Peyer's patch (tissue), 4 donors: Measurements from ENCODE around the gene ITGB2. TPM values are rescaled to one million over a fixed set of nuclear protein-coding genes. Genes with fewer than 3 reads are reported as not detected.

Experiments
- DNase-seq, 3 donors: peaks; one replicate each; pipeline ENCODE4 v3.0.0-alpha.2; 2017 to 2019
- H3K27ac ChIP-seq, 4 donors: fragments of 200-600 bp; sonication (generic); one replicate each; pipeline ENCODE4 v1.5.1; 2016 to 2019
- H3K27me3 ChIP-seq, 2 donors: fragments of 200-600 bp; sonication (generic); one replicate each; pipeline ENCODE4 v1.5.1; 2019
- H3K36me3 ChIP-seq, 3 donors: fragments of 200-600 bp; sonication (generic); one replicate each; pipeline ENCODE4 v1.5.1; 2016 to 2019
- H3K4me1 ChIP-seq, 4 donors: fragments of 200-600 bp; sonication (generic); one replicate each; pipeline ENCODE4 v1.5.1; 2016 to 2019
- H3K4me3 ChIP-seq, 4 donors: fragments of 200-600 bp; sonication (generic); 1 replicate in 3 of 4; 2 replicates in 1 of 4; pipeline ENCODE4 v1.5.1; 2016 to 2019; ENCODE audit warnings: mild to moderate bottlenecking in 1 of 4
- H3K9me3 ChIP-seq, 4 donors: fragments of 200-600 bp; sonication (generic); one replicate each; pipeline ENCODE4 v1.5.1; 2016 to 2019; ENCODE audit warnings: mild to moderate bottlenecking in 1 of 4
- CTCF ChIP-seq, 6 experiments: fragments of 450-650 bp in 4 of 6; fragments of 200-600 bp in 2 of 6; sonication (generic) in 1 of 6; IDR thresholded peaks; one replicate each; pipeline ENCODE4 v1.5.1; 2017 to 2019; ENCODE audit warnings: antibody characterized with exemption in 6 of 6, mild to moderate bottlenecking in 3 of 6, moderate library complexity in 1 of 6
- POLR2A ChIP-seq, 2 donors: fragments of 450-650 bp; IDR thresholded peaks; one replicate each; pipeline ENCODE4 v1.5.1; 2017; ENCODE audit warnings: antibody characterized with exemption in 2 of 2, mild to moderate bottlenecking in 2 of 2, moderate library complexity in 2 of 2
- total RNA-seq, 4 donors: library from RNA; depleted of rRNA; stranded (reverse); fragments of >200 nt; gene quantifications; one replicate each; pipeline ENCODE4 v1.1.0, GENCODE V29; 2016

The ITGB2 gene
- total RNA-seq, 4 donors from 2014 or later = 9.3 to 58.6 (median 16.4) TPM

DNA sequence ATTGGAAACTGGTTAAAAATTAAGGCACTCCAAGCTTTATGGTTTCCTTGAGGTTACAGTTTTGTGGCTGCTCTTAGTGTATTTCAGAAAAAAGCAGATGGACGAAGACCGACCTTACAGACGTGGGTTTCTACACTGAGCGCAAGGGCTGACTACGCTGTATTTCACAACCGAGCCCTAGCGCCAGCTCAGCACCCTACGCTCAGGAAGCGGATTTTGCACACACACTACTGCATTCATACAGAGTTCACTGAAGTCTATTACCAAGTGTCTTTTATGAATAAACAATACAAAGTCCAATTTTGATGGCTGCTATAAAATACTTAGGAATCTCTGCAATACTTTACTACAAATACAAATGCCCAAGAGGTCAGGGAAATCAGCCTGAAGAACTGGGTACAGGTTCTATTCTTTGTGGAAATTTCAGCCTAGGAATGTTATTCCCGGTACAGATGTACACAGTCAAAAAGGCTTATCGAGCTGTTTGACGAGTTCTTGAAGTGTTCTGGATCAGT, 71.0 kb downstream of the ITGB2 start:
- H3K27me3 ChIP-seq = no peaks in the 10 kb centered on the region
- H3K4me3 ChIP-seq = peak overlapping the region in 1 of 4 donors; percentile 6
- H3K36me3 ChIP-seq = peaks cover 0 to 59% (median 0%) of the 10 kb centered on the region in 3 donors
- peaks cover 8 to 65% (median 13%) of the 10 kb centered on the region in 4 donors for H3K4me1 ChIP-seq
- DNase-seq = peak in 2 of 3 donors; percentile 77 to 85
- H3K27ac ChIP-seq = peak overlapping the region in 3 of 4 donors; percentile 34 to 85 (median 73)
- no peaks in the 10 kb centered on the region for H3K9me3 ChIP-seq
- TF ChIP-seq CTCF (IDR thresholded peaks at IDR 0.05) = peak in 1 of 6 experiments; percentile 14
- TF ChIP-seq POLR2A (IDR thresholded peaks at IDR 0.05) = peak in 1 of 2 donors; percentile 20

- Histone ChIP-seq H3K27ac (peak overlapping the region in 3 of 4 donors; percentile 34 to 85 (median 65)), H3K36me3 (peaks cover 0 to 52% (median 0%) of the 10 kb centered on the region in 3 donors), H3K4me1 (peaks cover 8 to 63% (median 13%) of the 10 kb centered on the region in 4 donors), H3K9me3 (no peaks in the 10 kb centered on the region), H3K4me3 (peak overlapping the region in 1 of 4 donors; percentile 6), H3K27me3 (no peaks in the 10 kb centered on the region)
- DNase-seq = peak in 2 of 3 donors; percentile 42 to 49
- TF ChIP-seq CTCF (IDR thresholded peaks at IDR 0.05) = no peak
- no peak for TF ChIP-seq POLR2A (IDR thresholded peaks at IDR 0.05)
Measured at GRCh38 chr21:44848821-44849521, 71.7 kb downstream of the ITGB2 start.

DNA sequence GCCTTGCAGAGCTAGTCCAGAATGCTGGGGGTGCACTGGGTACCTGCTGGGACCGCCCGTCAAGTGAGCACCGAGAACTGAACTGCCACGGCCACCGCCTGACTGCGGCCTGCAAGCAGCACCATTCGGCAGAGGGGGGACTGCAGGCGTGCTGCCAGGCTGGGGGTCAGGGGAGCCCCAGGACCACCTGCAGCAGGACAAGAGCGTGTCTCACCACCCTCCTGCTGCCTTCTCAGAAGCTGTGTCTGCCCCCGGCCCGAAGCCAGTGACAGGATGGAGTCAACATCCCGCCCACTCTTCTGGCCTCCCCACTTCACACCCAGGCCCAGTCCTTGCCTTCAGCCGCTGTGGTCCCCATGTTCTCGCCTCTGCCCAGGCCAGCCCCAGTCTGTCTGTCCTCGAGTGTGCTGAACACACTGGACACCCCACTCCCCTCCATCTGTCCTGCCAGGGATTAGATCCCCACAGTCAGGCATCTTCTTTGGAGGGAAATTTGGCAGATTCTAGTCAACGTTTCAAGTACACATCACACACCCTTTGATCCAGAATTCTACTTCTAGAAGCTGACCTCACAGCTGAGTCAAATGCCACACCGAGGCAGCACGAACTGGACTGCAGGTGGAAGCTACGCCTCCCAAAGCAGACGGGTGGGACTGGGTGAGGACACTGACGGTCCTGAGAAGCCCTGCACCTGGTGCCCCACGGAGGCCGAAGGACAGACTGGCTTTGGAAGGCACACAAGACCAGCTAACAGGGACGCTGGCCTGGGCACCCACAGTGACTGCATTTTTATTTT, 73.2 kb downstream of the ITGB2 start:
- H3K36me3 ChIP-seq = peaks cover 0 to 41% (median 0%) of the 10 kb centered on the region in 3 donors
- H3K4me3 ChIP-seq = no peak overlapping the region
- H3K9me3 ChIP-seq = no peaks in the 10 kb centered on the region
- H3K27me3 ChIP-seq = no peaks in the 10 kb centered on the region
- TF ChIP-seq POLR2A (IDR thresholded peaks at IDR 0.05) (no peak), CTCF (IDR thresholded peaks at IDR 0.05) (no peak)
- peaks cover 8 to 52% (median 13%) of the 10 kb centered on the region in 4 donors for H3K4me1 ChIP-seq
- peak in 2 of 3 donors; percentile 44 to 48 for DNase-seq
- H3K27ac ChIP-seq = no peak overlapping the region

- no peaks in the 10 kb centered on the region for H3K9me3 ChIP-seq
- peaks cover 0 to 33% (median 0%) of the 10 kb centered on the region in 3 donors for H3K36me3 ChIP-seq
- H3K4me3 ChIP-seq = no peak overlapping the region
- DNase-seq = peak; percentile 45 to 85 (median 75)
- peak overlapping the region in 1 of 4 donors; percentile 55 for H3K27ac ChIP-seq
- TF ChIP-seq CTCF (IDR thresholded peaks at IDR 0.05) = no peak
- peaks cover 8 to 52% (median 13%) of the 10 kb centered on the region in 4 donors for H3K4me1 ChIP-seq
- H3K27me3 ChIP-seq = no peaks in the 10 kb centered on the region
Measured at GRCh38 chr21:44846485-44847260, 74.0 kb downstream of the ITGB2 start.

DNA sequence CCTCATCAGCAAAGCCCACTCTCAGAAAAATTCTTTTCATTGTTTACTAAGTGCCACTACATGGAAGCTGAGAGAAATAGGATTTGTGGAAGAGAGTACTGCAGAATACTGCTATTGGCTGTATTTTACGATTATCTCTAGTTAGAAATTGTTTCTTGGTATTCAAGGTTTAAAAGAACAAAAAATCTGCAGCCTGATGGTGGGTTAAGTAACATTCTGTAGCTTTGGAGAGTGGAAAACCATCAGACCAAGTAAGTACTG, 74.5 kb downstream of the ITGB2 start:
- peaks cover 0 to 27% (median 0%) of the 10 kb centered on the region in 3 donors for H3K36me3 ChIP-seq
- no peaks in the 10 kb centered on the region for H3K9me3 ChIP-seq
- H3K4me1 ChIP-seq = peaks cover 8 to 48% (median 13%) of the 10 kb centered on the region in 4 donors
- no peak for DNase-seq
- TF ChIP-seq POLR2A (IDR thresholded peaks at IDR 0.05) (no peak), CTCF (IDR thresholded peaks at IDR 0.05) (no peak)
- H3K4me3 ChIP-seq = peak overlapping the region in 3 of 4 donors; percentile 40 to 45 (median 41)
- peak overlapping the region in 2 of 4 donors; percentile 55 to 57 for H3K27ac ChIP-seq
- no peaks in the 10 kb centered on the region for H3K27me3 ChIP-seq
